NCI-H2171 treated with DMSO at 0.1 percent for 48 hours (cell line): ENCODE measurements around the gene CCP110.

ENCODE experiments used
- DNase-seq: peaks from one replicate; lab custom pipeline; 2025; lab: John Stamatoyannopoulos, UW

Gene CCP110

GRCh38 chr16:19601083-19601976 lies 77.6 kb downstream of the CCP110 start:
- peak; percentile 78 for DNase-seq
